Measurements from ENCODE around the gene GPC5. TPM values are rescaled to one million over a fixed set of nuclear protein-coding genes. Genes with fewer than 3 reads are reported as not detected.

GPC5 gene
- total and polyA plus RNA-seq, 9 donors, result 0.10 to 1.5 (median 0.38) TPM

GRCh38 chr13:91598655-91599054 lies 200.2 kb downstream of the GPC5 start:
- no peaks in the 10 kb centered on the region for H3K4me1 ChIP-seq (ENCODE audit: insufficient read depth)
- intact Hi-C loops (cut with DNase I), result no loop called here

DNA sequence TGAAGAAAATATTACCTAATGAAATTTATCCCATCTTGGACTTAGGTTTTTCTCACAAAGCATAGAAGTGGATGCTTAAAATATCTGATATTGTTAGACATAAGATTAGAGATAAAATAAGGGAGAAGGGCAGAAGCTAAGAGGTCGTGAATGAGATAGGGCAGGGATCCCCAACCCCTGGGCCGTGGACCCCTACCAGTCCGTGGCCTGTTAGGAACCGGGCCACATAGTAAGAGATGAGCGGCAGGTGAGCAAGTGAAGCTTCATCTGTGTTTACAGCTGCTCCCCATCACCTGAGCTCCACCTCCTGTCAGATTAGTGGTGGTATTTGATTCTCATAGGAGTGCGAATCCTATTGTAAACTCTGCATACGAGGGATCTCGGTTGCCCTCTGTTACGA lies 202.9 kb downstream of the GPC5 start:
- no peak for TF ChIP-seq CTCF (IDR thresholded peaks at IDR 0.05)
- TF ChIP-seq EP300 (IDR thresholded peaks at IDR 0.05), result no peak
- no peak for TF ChIP-seq POLR2A (IDR thresholded peaks at IDR 0.05)
- H3K4me3 ChIP-seq, result no peak overlapping the region
- H3K36me3 ChIP-seq, result no peaks in the 10 kb centered on the region
- no peaks in the 10 kb centered on the region for H3K9me3 ChIP-seq
- H3K27ac ChIP-seq, result no peak overlapping the region
- intact Hi-C loops (cut with DNase I), result no loop called here
- DNase-seq, result no peak
- H3K27me3 ChIP-seq, result no peaks in the 10 kb centered on the region
- H3K4me1 ChIP-seq (ENCODE audit: insufficient read depth), result no peaks in the 10 kb centered on the region
- WGBS, 3 donors, result 84 to 92% (median 85%) methylated on average over 9 of the region's 9 CpGs

More at GRCh38 chr13:91598655-91599054, 200.2 kb downstream of the GPC5 start:
- Histone ChIP-seq H3K4me3 (no peak overlapping the region), H3K27me3 (no peaks in the 10 kb centered on the region), H3K9me3 (no peaks in the 10 kb centered on the region), H3K27ac (no peak overlapping the region), H3K36me3 (no peaks in the 10 kb centered on the region)
- no peak for TF ChIP-seq EP300 (IDR thresholded peaks at IDR 0.05)
- no peak for TF ChIP-seq POLR2A (IDR thresholded peaks at IDR 0.05)
- no peak for TF ChIP-seq CTCF (IDR thresholded peaks at IDR 0.05)
- no peak for DNase-seq

DNA sequence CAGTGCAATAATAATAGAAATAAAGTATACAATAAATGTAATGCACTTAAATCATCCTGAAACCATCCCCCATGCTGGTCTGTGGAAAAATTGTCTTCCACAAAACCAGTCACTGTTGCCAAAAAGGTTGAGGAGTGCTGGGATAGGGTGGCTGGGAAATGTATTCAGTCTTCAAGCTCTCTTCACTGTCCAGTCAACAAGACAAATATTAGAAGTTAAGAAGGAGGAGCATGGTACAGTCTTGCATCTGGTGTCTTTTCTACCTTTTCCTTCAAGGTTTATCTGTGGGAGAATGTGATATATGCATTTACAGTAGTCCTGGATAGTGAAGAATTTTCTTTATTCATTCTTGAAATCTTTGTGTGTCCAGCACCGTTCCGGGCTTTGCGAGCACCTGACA lies 203.4 kb downstream of the GPC5 start:
- WGBS, 3 donors, result 44 to 72% (median 57%) methylated on average over 3 of the region's 3 CpGs
- Histone ChIP-seq H3K9me3 (no peaks in the 10 kb centered on the region), H3K27me3 (no peaks in the 10 kb centered on the region), H3K36me3 (no peaks in the 10 kb centered on the region), H3K4me3 (no peak overlapping the region), H3K4me1 (ENCODE audit: insufficient read depth) (no peaks in the 10 kb centered on the region), H3K27ac (no peak overlapping the region)
- no peak for DNase-seq
- TF ChIP-seq POLR2A (IDR thresholded peaks at IDR 0.05) (no peak), EP300 (IDR thresholded peaks at IDR 0.05) (no peak), CTCF (IDR thresholded peaks at IDR 0.05) (no peak)
- intact Hi-C loops (cut with DNase I), result no loop called here

GRCh38 chr13:91609353-91609752 lies 210.9 kb downstream of the GPC5 start:
- intact Hi-C loops (cut with DNase I), result no loop called here
- 9 to 10% (median 10%) methylated on average over 3 of the region's 3 CpGs for WGBS, 3 donors
- DNase-seq, result no peak

More at GRCh38 chr13:91609353-91609752, 210.9 kb downstream of the GPC5 start:
- H3K4me1 ChIP-seq (ENCODE audit: insufficient read depth), result peaks cover 3% of the 10 kb centered on the region
- no peak overlapping the region for H3K4me3 ChIP-seq
- H3K27ac ChIP-seq, result no peak overlapping the region
- no peaks in the 10 kb centered on the region for H3K9me3 ChIP-seq
- H3K36me3 ChIP-seq, result no peaks in the 10 kb centered on the region
- no peaks in the 10 kb centered on the region for H3K27me3 ChIP-seq
- no peak for TF ChIP-seq EP300 (IDR thresholded peaks at IDR 0.05)
- TF ChIP-seq POLR2A (IDR thresholded peaks at IDR 0.05), result no peak
- TF ChIP-seq CTCF (IDR thresholded peaks at IDR 0.05), result no peak

Data from ovary (tissue), 9 donors.